HCT116 (cell line): Measurements from ENCODE around the gene SLC44A3.

Experiments used
- EZH2phosphoT487 ChIP-seq: fragments of 200-600 bp; IDR thresholded peaks from 2 replicates; pipeline ENCODE4 v1.6.1; 2018; ENCODE audit warnings: antibody characterized with exemption, borderline replicate concordance
- TCF7L2 ChIP-seq: IDR thresholded peaks from 2 replicates; pipeline ENCODE4 v1.7.0; 2011; ENCODE audit warnings: borderline replicate concordance, inconsistent platforms; ENCODE audit not compliant: insufficient read depth, insufficient read length; ENCODE audit errors: extremely low read depth
- TF ChIP-seq, protein P1 (sequence below), 3 experiments: fragments of 200-600 bp in 1 of 3; sonication (generic) in 1 of 3; IDR thresholded peaks in 2 of 3; conservative IDR thresholded peaks in 1 of 3; 2 replicates each; pipeline ENCODE4 v1.5.1; 2012 to 2017; ENCODE audit warnings: low read depth in 2 of 3, low read length in 2 of 3, antibody characterized with exemption in 1 of 3, borderline replicate concordance in 1 of 3, control low read depth in 1 of 3, mild to moderate bottlenecking in 1 of 3, mixed read lengths in 1 of 3, mixed run types in 1 of 3, moderate library complexity in 1 of 3; ENCODE audit not compliant: insufficient read depth in 1 of 3

DNA sequence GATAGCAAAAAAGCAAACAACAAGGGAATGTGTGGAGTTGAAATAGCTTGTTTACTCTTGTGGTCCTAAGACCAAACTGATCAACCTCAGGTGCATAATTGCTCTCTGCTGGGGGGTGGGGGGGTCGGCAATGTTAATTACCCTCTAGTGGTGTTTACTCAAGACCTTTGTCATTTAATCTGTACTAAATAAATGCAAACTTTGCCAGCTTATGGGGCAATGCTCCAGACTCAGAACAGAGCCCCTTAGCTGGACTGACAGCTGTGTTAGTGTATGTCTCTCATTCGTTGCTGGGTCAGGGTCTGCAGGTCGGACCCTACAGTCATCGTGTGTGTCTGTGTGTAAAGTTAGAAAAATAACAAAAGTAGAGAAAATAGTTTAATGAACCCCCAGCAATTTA, 7.2 kb upstream of the SLC44A3 start:
- TF ChIP-seq, protein P1, sequence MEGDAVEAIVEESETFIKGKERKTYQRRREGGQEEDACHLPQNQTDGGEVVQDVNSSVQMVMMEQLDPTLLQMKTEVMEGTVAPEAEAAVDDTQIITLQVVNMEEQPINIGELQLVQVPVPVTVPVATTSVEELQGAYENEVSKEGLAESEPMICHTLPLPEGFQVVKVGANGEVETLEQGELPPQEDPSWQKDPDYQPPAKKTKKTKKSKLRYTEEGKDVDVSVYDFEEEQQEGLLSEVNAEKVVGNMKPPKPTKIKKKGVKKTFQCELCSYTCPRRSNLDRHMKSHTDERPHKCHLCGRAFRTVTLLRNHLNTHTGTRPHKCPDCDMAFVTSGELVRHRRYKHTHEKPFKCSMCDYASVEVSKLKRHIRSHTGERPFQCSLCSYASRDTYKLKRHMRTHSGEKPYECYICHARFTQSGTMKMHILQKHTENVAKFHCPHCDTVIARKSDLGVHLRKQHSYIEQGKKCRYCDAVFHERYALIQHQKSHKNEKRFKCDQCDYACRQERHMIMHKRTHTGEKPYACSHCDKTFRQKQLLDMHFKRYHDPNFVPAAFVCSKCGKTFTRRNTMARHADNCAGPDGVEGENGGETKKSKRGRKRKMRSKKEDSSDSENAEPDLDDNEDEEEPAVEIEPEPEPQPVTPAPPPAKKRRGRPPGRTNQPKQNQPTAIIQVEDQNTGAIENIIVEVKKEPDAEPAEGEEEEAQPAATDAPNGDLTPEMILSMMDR (IDR thresholded peaks at IDR 0.05 in 2 of 3, conservative IDR thresholded peaks at IDR 0.05 in 1 of 3; ENCODE audit: borderline replicate concordance in 1 of 3, insufficient read depth in 1 of 3, low read depth in 2 of 3, low read length in 2 of 3) = no peak
- no peak for TF ChIP-seq EZH2phosphoT487
- TF ChIP-seq TCF7L2 = no peak
